B cell (primary cell): Measurements from ENCODE around the gene KCND3.

Source experiments
- EZH2 ChIP-seq: IDR thresholded peaks from 2 replicates; pipeline ENCODE4 v1.6.1; 2012; ENCODE audit warnings: borderline replicate concordance, low read depth, mild to moderate bottlenecking, moderate library complexity, low read length; ENCODE audit not compliant: insufficient read depth, poor library complexity, severe bottlenecking
- TF ChIP-seq, protein P1 (sequence below): fragments of 200-600 bp; IDR thresholded peaks from one replicate; pipeline ENCODE4 v1.8.0; 2022; ENCODE audit warnings: antibody characterized with exemption, mild to moderate bottlenecking

DNA sequence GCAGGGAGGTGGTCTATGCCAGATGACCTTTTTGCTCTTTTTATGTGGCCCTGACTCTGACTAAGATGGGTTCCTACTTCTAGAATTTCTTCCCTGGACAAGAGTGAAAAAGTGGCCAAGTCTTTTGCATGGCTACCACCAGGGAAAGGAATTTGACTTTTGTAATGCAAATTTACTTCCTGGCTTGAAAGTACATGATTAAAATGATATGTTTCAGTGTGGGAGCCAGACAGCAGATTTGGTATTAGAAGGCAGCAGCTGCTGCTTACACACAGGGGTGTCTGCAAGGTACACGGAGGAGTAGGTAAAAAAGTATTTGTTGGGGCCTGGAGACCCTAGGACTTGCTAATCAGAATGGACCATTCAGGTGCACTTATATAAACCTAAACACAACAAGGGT, 78.4 kb downstream of the KCND3 start:
- TF ChIP-seq, protein P1, sequence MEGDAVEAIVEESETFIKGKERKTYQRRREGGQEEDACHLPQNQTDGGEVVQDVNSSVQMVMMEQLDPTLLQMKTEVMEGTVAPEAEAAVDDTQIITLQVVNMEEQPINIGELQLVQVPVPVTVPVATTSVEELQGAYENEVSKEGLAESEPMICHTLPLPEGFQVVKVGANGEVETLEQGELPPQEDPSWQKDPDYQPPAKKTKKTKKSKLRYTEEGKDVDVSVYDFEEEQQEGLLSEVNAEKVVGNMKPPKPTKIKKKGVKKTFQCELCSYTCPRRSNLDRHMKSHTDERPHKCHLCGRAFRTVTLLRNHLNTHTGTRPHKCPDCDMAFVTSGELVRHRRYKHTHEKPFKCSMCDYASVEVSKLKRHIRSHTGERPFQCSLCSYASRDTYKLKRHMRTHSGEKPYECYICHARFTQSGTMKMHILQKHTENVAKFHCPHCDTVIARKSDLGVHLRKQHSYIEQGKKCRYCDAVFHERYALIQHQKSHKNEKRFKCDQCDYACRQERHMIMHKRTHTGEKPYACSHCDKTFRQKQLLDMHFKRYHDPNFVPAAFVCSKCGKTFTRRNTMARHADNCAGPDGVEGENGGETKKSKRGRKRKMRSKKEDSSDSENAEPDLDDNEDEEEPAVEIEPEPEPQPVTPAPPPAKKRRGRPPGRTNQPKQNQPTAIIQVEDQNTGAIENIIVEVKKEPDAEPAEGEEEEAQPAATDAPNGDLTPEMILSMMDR = no peak
- no peak for TF ChIP-seq EZH2
